Neural crest cell (in vitro differentiated cells): ENCODE results near the gene SLC4A1. TPM values are rescaled to one million over a fixed set of nuclear protein-coding genes. Genes with fewer than 3 reads are reported as not detected.

Experiments used
- DNase-seq: peaks from one replicate; pipeline ENCODE4 v3.0.0; 2021; ENCODE audit warnings: low read depth, mixed read lengths, low spot score
- H3K27ac Mint-ChIP-seq: one replicate; pipeline ENCODE4 v1.8.0; 2021; ENCODE audit warnings: mild to moderate bottlenecking, mixed read lengths; ENCODE audit not compliant: unreplicated experiment
- H3K27me3 Mint-ChIP-seq: 2 replicates; pipeline ENCODE4 v1.8.0; 2021; ENCODE audit warnings: low read depth, mild to moderate bottlenecking, mixed read lengths
- H3K36me3 Mint-ChIP-seq: 2 replicates; pipeline ENCODE4 v1.8.0; 2021; ENCODE audit warnings: low read depth, mild to moderate bottlenecking, mixed read lengths
- H3K4me1 Mint-ChIP-seq: 2 replicates; pipeline ENCODE4 v1.8.0; 2021; ENCODE audit warnings: mixed read lengths
- H3K4me3 Mint-ChIP-seq: one replicate; pipeline ENCODE4 v1.8.0; 2021; ENCODE audit warnings: mild to moderate bottlenecking, mixed read lengths
- H3K9me3 Mint-ChIP-seq: 2 replicates; pipeline ENCODE4 v1.8.0; 2021; ENCODE audit warnings: mixed read lengths
- total RNA-seq: library from RNA; stranded (reverse); gene quantifications from 2 replicates; pipeline ENCODE4 v1.2.1, GENCODE V29; 2021
- TF ChIP-seq, protein P1 (sequence below): fragments of 200-600 bp; sonication (generic); conservative IDR thresholded peaks from 2 replicates; pipeline ENCODE4 v1.5.0; 2021; ENCODE audit warnings: antibody characterized with exemption, mild to moderate bottlenecking

The SLC4A1 gene
- total RNA-seq, 1 donor from 2014 or later = not detected

DNA sequence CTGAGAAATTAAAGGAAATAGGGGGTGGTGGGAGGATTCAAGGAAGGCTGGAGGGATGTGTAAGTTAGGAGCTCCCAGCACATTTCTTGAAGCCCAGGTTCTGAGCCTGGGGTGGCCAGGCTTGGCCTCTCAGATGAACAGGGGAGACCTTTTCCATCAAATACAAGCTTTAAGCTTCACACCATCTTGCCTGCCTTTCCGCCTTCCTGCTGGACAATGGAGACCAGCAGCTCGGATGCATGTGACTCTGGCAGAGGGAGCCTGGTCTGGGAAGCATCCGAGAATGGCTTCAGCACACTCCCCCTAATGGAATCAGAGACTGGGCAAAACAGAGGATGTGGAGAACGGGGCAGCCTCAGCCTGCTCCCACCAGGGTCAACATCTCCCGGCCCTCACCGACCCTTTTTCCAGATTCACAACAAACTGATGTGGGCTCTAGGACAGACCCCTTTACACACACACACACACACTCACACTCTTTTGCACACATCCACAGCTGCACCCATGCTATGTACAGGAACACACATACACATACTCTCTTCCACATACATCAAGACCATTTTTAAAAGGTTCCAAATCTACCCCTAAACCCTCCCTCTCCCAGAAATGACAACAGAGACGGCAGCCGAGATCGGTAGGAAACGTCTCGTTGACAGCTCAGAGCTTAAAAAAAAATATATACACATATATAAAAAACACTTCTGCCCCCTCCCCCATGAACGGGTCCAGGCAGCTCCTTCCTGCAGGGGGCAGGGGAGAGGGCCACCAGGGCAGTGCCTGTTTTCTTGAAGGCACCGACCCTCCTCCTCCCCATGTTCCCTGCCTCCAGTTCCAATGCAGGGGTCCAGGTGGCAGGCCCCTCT is 61.7 kb downstream of the SLC4A1 start:
- Mint-ChIP-seq H3K4me3 (peak overlapping the region; percentile 3), H3K9me3 (no peaks in the 10 kb centered on the region), H3K27ac (no peak overlapping the region), H3K36me3 (peaks cover 8% of the 10 kb centered on the region), H3K27me3 (no peaks in the 10 kb centered on the region), H3K4me1 (peaks cover 17% of the 10 kb centered on the region)
- no peak for DNase-seq
- TF ChIP-seq, protein P1, sequence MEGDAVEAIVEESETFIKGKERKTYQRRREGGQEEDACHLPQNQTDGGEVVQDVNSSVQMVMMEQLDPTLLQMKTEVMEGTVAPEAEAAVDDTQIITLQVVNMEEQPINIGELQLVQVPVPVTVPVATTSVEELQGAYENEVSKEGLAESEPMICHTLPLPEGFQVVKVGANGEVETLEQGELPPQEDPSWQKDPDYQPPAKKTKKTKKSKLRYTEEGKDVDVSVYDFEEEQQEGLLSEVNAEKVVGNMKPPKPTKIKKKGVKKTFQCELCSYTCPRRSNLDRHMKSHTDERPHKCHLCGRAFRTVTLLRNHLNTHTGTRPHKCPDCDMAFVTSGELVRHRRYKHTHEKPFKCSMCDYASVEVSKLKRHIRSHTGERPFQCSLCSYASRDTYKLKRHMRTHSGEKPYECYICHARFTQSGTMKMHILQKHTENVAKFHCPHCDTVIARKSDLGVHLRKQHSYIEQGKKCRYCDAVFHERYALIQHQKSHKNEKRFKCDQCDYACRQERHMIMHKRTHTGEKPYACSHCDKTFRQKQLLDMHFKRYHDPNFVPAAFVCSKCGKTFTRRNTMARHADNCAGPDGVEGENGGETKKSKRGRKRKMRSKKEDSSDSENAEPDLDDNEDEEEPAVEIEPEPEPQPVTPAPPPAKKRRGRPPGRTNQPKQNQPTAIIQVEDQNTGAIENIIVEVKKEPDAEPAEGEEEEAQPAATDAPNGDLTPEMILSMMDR = peak; percentile 22

DNA sequence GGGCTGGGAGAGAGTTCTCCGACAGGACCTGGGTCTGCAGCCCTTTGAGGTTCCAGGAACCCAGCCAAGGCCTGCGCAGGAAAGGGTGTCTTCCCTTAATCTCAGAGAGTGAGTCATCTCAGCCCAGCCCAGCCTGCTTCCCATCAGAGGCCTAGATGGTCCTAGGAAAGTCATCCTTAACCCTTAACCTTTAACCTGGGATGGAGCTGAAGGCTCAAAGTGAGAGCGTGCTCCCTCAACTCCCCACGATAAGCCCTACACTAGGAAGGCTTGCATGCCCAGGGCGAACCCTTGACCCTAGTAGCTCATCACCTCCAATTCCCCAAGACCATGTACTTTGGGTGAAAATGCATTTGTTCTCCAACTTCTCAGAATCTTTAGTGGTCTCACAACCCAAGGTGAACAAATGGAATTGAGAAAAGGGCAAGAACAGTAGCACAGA is 63.5 kb downstream of the SLC4A1 start:
- H3K27ac Mint-ChIP-seq = no peak overlapping the region
- DNase-seq = no peak
- H3K27me3 Mint-ChIP-seq = no peaks in the 10 kb centered on the region
- no peaks in the 10 kb centered on the region for H3K9me3 Mint-ChIP-seq
- peaks cover 5% of the 10 kb centered on the region for H3K36me3 Mint-ChIP-seq
- TF ChIP-seq, protein P1 = no peak
- no peak overlapping the region for H3K4me3 Mint-ChIP-seq
- H3K4me1 Mint-ChIP-seq = peaks cover 21% of the 10 kb centered on the region

DNA sequence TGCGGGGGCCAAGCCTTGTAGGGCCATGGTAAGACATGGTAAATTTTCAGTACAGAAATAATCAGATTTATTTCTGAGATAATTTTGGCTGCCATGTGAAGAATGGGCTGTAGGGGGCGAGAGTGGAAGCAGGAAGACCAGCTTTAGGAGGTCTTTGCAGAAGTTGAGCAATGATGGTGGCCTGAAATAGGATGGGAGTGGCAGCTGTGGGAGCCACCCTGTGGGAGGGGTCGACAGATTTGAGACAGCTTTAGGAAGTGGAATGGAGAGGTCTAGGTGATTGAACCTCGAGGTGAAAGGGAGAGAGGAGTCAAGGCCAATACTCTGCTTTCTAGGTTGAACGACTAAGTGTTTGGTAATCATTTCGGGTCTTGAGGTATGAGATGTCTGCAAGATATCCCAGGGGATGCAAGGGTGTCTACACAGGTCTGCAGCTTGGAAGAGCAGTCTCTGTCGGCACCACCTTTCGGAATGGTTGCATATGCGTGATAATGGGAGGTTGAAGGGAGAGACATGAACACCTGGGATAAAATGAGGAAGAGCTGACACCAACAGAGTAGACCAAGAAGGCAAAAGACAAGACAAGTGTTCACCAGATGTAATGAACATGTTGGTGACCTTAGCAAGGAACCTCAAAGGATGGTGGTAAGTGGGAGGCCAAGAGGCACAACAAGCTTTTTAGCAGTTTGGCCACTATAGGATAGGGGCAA is 64.0 kb downstream of the SLC4A1 start:
- Mint-ChIP-seq H3K9me3 (no peaks in the 10 kb centered on the region), H3K27ac (no peak overlapping the region), H3K27me3 (no peaks in the 10 kb centered on the region), H3K36me3 (peaks cover 5% of the 10 kb centered on the region), H3K4me3 (peak overlapping the region; percentile 71), H3K4me1 (peaks cover 21% of the 10 kb centered on the region)
- peak; percentile 62 for DNase-seq
- TF ChIP-seq, protein P1 = peak; percentile 75

DNA sequence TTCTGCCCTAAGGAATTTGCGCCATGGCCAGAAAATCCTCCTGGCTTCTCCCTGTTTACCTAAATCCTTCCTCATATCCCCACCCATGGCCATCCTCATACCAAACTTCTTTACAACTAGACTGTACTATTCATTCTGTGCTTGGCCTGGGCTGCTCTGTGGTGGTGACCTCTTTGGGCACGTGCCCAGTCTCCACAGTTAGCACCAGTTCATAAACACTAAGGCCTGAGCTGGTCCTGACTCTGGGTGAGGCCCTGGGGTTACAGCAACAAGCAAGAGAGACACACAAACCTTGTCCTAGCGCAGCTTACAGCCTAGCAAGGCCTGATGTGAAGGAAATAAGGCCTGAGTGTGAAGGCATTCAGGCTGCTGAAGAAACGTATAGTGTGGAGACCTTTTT is 65.2 kb downstream of the SLC4A1 start:
- Mint-ChIP-seq H3K27me3 (no peaks in the 10 kb centered on the region), H3K27ac (no peak overlapping the region), H3K4me1 (peaks cover 28% of the 10 kb centered on the region), H3K36me3 (no peaks in the 10 kb centered on the region), H3K9me3 (no peaks in the 10 kb centered on the region), H3K4me3 (peak overlapping the region; percentile 71)
- TF ChIP-seq, protein P1 = no peak
- DNase-seq = no peak

DNA sequence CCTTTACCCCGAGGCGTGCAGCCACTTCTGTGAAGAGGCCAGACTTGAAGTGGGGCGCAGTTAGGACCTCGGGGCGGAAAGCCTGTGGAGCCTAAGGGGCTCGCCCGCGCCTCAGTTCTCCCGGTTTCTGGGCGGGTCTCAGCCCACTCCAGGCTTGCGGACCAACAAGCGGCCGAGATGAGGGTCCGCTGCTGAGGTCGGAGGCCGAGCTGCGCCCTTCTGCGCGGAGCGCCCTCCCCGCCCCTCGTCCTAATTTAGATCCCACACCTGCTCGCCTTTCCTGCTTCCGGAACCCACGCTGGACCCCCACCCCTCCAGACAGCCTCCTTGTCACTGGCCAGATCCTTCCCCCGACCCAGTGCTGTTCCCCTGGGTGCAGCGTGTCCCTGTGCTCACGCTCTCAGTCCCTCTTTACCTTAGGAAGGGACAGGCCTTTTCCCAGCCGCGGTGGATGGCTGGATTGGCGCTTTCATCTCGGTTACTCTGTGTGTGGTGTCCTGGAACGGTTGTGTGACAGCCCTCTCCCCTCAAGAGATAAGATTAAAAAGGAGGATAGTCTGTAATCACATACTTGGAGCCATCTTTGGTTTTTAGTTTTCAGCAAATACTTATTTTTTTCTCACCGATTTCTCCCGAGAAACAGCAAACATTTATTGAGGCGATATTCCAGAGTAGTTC is 67.3 kb downstream of the SLC4A1 start:
- Mint-ChIP-seq H3K36me3 (no peaks in the 10 kb centered on the region), H3K9me3 (no peaks in the 10 kb centered on the region), H3K4me1 (peaks cover 31% of the 10 kb centered on the region), H3K27ac (peak overlapping the region; percentile 76), H3K27me3 (no peaks in the 10 kb centered on the region), H3K4me3 (peak overlapping the region; percentile 91)
- TF ChIP-seq, protein P1 = no peak
- DNase-seq = no peak
